GM21619 (cell line): ENCODE results near the gene SNTG2.

Experiments used
- ATAC-seq: cut with Tn5 transposase; IDR thresholded peaks from one replicate; pipeline ENCODE4 v1.9.1; 2021; ENCODE audit not compliant: unreplicated experiment

Gene SNTG2

GRCh38 chr2:1265454-1265853 is 314.8 kb downstream of the SNTG2 start:
- no peak for ATAC-seq

- ATAC-seq: no peak
Observed at GRCh38 chr2:1266351-1266750, 315.7 kb downstream of the SNTG2 start.

GRCh38 chr2:1268034-1268433 is 317.4 kb downstream of the SNTG2 start:
- no peak for ATAC-seq

GRCh38 chr2:1269812-1270211 is 319.2 kb downstream of the SNTG2 start:
- no peak for ATAC-seq

- no peak for ATAC-seq
Observed at GRCh38 chr2:1272835-1273234, 322.2 kb downstream of the SNTG2 start.

- no peak for ATAC-seq
Observed at GRCh38 chr2:1277634-1278033, 327.0 kb downstream of the SNTG2 start.

GRCh38 chr2:1278125-1278524 is 327.5 kb downstream of the SNTG2 start:
- no peak for ATAC-seq

- no peak for ATAC-seq
Observed at GRCh38 chr2:1278861-1279260, 328.2 kb downstream of the SNTG2 start.

GRCh38 chr2:1282552-1282951 is 331.9 kb downstream of the SNTG2 start:
- no peak for ATAC-seq

- ATAC-seq: no peak
Observed at GRCh38 chr2:1283020-1283801, 332.6 kb downstream of the SNTG2 start.

GRCh38 chr2:1283871-1284270 is 333.2 kb downstream of the SNTG2 start:
- no peak for ATAC-seq

GRCh38 chr2:1286929-1287328 is 336.3 kb downstream of the SNTG2 start:
- no peak for ATAC-seq

GRCh38 chr2:1287427-1287826 is 336.8 kb downstream of the SNTG2 start:
- ATAC-seq: no peak

GRCh38 chr2:1294900-1295299 is 344.3 kb downstream of the SNTG2 start:
- no peak for ATAC-seq

GRCh38 chr2:1295740-1296139 is 345.1 kb downstream of the SNTG2 start:
- no peak for ATAC-seq

- ATAC-seq: no peak
Observed at GRCh38 chr2:1297372-1298159, 346.9 kb downstream of the SNTG2 start.

GRCh38 chr2:1299043-1299442 is 348.4 kb downstream of the SNTG2 start:
- ATAC-seq: no peak

GRCh38 chr2:1300284-1300683 is 349.6 kb downstream of the SNTG2 start:
- ATAC-seq: no peak

GRCh38 chr2:1301056-1301455 is 350.4 kb downstream of the SNTG2 start:
- no peak for ATAC-seq

- no peak for ATAC-seq
Observed at GRCh38 chr2:1305342-1306013, 354.8 kb downstream of the SNTG2 start.

GRCh38 chr2:1306014-1306686 is 355.5 kb downstream of the SNTG2 start:
- no peak for ATAC-seq
